Progenitor cell of endocrine pancreas (in vitro differentiated cells): Measurements from ENCODE around the gene DIAPH2. TPM values are rescaled to one million over a fixed set of nuclear protein-coding genes. Genes with fewer than 3 reads are reported as not detected.

ENCODE experiments used
- DNase-seq: peaks from one replicate; pipeline ENCODE4 v3.0.0; 2021; ENCODE audit warnings: low spot score; ENCODE audit not compliant: unreplicated experiment
- H3K27ac Mint-ChIP-seq: 2 replicates; pipeline ENCODE4 v1.8.0; 2021; ENCODE audit warnings: mild to moderate bottlenecking, moderate library complexity, mixed read lengths
- H3K27me3 Mint-ChIP-seq: 2 replicates; pipeline ENCODE4 v1.8.0; 2021; ENCODE audit warnings: mixed read lengths
- H3K36me3 Mint-ChIP-seq: 2 replicates; pipeline ENCODE4 v1.8.0; 2022; ENCODE audit warnings: mixed read lengths; ENCODE audit not compliant: insufficient read depth
- H3K4me1 Mint-ChIP-seq: 2 replicates; pipeline ENCODE4 v1.8.0; 2021; ENCODE audit warnings: low read depth, mixed read lengths
- H3K4me3 Mint-ChIP-seq: 2 replicates; pipeline ENCODE4 v1.8.0; 2021; ENCODE audit warnings: low read depth, mild to moderate bottlenecking, moderate library complexity, mixed read lengths
- H3K9me3 Mint-ChIP-seq: 2 replicates; pipeline ENCODE4 v1.8.0; 2021; ENCODE audit warnings: low read depth, mixed read lengths
- total RNA-seq: library from RNA; stranded (reverse); gene quantifications from 2 replicates; pipeline ENCODE4 v1.2.1, GENCODE V29; 2021
- TF ChIP-seq, protein P1 (sequence below): fragments of 200-600 bp; sonication (generic); IDR thresholded peaks from one replicate; pipeline ENCODE4 v1.5.0; 2021; ENCODE audit warnings: antibody characterized with exemption, mild to moderate bottlenecking; ENCODE audit not compliant: unreplicated experiment

DIAPH2 gene
- total RNA-seq, 1 donor from 2014 or later: 29.7 TPM

DNA sequence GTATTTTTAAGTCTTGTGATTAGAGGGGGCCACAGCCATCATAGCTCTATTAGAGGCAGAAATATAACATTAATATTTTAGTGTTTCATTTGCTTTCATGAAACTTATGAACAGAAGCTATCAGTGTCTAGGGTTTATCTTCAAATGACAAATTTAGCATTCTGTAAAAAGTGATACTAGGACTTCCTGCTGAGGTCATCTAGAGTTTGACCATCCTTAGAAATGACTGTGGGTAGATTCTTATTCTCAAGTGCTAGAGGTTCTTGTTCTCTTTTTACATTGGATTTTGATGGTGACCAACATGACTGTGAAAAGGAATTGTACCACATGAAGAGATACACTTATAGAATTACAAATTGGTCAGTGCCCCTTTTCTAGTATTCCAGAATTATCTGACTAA lies 767.6 kb downstream of the DIAPH2 start:
- TF ChIP-seq, protein P1, sequence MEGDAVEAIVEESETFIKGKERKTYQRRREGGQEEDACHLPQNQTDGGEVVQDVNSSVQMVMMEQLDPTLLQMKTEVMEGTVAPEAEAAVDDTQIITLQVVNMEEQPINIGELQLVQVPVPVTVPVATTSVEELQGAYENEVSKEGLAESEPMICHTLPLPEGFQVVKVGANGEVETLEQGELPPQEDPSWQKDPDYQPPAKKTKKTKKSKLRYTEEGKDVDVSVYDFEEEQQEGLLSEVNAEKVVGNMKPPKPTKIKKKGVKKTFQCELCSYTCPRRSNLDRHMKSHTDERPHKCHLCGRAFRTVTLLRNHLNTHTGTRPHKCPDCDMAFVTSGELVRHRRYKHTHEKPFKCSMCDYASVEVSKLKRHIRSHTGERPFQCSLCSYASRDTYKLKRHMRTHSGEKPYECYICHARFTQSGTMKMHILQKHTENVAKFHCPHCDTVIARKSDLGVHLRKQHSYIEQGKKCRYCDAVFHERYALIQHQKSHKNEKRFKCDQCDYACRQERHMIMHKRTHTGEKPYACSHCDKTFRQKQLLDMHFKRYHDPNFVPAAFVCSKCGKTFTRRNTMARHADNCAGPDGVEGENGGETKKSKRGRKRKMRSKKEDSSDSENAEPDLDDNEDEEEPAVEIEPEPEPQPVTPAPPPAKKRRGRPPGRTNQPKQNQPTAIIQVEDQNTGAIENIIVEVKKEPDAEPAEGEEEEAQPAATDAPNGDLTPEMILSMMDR: no peak
- Mint-ChIP-seq H3K4me1 (no peaks in the 10 kb centered on the region), H3K4me3 (no peak overlapping the region), H3K36me3 (no peaks in the 10 kb centered on the region), H3K27ac (no peak overlapping the region), H3K27me3 (no peaks in the 10 kb centered on the region), H3K9me3 (no peaks in the 10 kb centered on the region)
- DNase-seq: no peak

- no peaks in the 10 kb centered on the region for H3K36me3 Mint-ChIP-seq
- H3K4me1 Mint-ChIP-seq: peaks cover 5% of the 10 kb centered on the region
These were observed 777.1 kb downstream of the DIAPH2 start for GRCh38 chrX:97461763-97462162.

GRCh38 chrX:97471071-97471470 lies 786.4 kb downstream of the DIAPH2 start:
- Mint-ChIP-seq H3K36me3 (no peaks in the 10 kb centered on the region), H3K27ac (no peak overlapping the region), H3K27me3 (no peaks in the 10 kb centered on the region), H3K4me3 (no peak overlapping the region), H3K9me3 (no peaks in the 10 kb centered on the region), H3K4me1 (peaks cover 1% of the 10 kb centered on the region)
- DNase-seq: no peak
- TF ChIP-seq, protein P1: no peak

More at GRCh38 chrX:97461763-97462162, 777.1 kb downstream of the DIAPH2 start:
- TF ChIP-seq, protein P1: peak; percentile 34
- no peak for DNase-seq
- H3K9me3 Mint-ChIP-seq: no peaks in the 10 kb centered on the region
- no peaks in the 10 kb centered on the region for H3K27me3 Mint-ChIP-seq
- no peak overlapping the region for H3K4me3 Mint-ChIP-seq
- H3K27ac Mint-ChIP-seq: no peak overlapping the region

- H3K4me1 Mint-ChIP-seq: peaks cover 1% of the 10 kb centered on the region
- H3K36me3 Mint-ChIP-seq: no peaks in the 10 kb centered on the region
- H3K27me3 Mint-ChIP-seq: no peaks in the 10 kb centered on the region
- TF ChIP-seq, protein P1: no peak
- DNase-seq: no peak
- no peaks in the 10 kb centered on the region for H3K9me3 Mint-ChIP-seq
- H3K4me3 Mint-ChIP-seq: no peak overlapping the region
- no peak overlapping the region for H3K27ac Mint-ChIP-seq
These were observed 790.3 kb downstream of the DIAPH2 start for GRCh38 chrX:97474933-97475332.

- H3K4me1 Mint-ChIP-seq: peaks cover 16% of the 10 kb centered on the region
- H3K9me3 Mint-ChIP-seq: no peaks in the 10 kb centered on the region
- DNase-seq: no peak
- H3K36me3 Mint-ChIP-seq: no peaks in the 10 kb centered on the region
- H3K27ac Mint-ChIP-seq: peak overlapping the region; percentile 37
- no peaks in the 10 kb centered on the region for H3K27me3 Mint-ChIP-seq
- TF ChIP-seq, protein P1: no peak
- no peak overlapping the region for H3K4me3 Mint-ChIP-seq
These were observed 794.7 kb downstream of the DIAPH2 start for GRCh38 chrX:97479106-97479890.
